HG03280 (cell line): ENCODE results near the gene SLC9A3.
A peak's percentile ranks its signal among the peaks of the same experiment; 100 is the strongest.

Experiments
- ATAC-seq: cut with Tn5 transposase; IDR thresholded peaks from one replicate; pipeline ENCODE4 v1.9.1; 2021; ENCODE audit warnings: mild to moderate bottlenecking, moderate library complexity; ENCODE audit not compliant: unreplicated experiment

Gene SLC9A3

DNA sequence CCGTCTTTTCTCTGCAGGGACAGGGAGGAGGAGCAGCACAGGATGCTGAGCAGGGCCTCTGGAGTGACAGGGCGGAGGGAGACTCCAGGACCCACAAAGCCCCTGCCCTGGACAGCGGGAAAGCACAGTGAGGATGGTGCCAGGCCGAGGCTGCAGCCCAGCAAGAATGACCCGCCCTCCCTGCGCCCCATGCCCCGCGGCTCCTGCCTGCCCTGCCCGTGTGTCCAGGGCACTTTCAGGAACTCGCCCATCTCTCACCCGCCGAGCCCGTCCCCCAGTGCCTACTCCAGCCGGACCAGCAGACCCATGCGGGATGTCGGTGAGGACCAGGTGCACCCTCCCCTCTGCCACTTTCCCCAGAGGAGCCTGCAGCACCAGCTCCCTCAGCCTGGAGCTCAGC lies 90.4 kb downstream of the SLC9A3 start:
- ATAC-seq = no peak

DNA sequence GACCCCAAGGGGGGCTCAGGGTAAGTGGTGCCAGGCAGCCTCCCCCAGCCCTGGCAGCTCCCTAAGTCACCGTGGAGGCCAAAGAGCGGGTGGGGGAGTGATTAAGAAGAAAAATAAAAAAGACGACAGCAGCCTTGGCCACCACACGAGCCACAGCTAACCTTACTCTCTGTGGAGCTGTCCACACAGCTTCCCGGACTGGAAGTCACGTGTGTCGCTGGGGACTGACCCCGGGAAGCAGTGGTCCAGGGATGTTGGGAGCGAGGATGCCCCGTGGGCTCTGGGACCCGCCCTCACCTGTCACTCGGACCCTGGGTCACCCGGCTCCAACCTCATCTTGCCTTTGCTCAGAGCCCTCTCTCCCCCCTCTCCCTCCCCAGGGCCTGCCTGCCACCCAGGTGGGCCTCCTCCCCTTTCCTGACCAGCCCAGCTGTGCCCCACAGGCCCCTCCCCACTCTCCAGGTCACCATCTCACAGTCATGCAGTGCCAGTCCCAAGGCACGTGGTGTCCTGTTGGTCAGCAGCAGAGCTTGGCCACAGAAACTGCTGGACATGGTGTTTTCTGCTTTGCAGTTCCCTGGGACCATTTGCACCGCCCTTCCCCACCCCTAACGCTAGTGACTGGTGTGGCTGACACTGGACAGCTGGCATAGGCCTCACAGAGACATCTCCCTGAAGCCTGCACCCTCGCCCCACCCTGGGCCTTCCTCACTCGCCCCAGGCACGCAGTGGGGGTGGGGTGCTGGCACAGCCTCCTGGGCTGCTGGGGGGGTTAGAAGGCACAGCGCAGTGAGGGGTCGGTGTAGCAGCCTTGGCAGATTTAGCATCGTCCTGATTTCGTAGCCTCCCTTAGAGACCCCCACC lies 91.1 kb downstream of the SLC9A3 start:
- no peak for ATAC-seq

DNA sequence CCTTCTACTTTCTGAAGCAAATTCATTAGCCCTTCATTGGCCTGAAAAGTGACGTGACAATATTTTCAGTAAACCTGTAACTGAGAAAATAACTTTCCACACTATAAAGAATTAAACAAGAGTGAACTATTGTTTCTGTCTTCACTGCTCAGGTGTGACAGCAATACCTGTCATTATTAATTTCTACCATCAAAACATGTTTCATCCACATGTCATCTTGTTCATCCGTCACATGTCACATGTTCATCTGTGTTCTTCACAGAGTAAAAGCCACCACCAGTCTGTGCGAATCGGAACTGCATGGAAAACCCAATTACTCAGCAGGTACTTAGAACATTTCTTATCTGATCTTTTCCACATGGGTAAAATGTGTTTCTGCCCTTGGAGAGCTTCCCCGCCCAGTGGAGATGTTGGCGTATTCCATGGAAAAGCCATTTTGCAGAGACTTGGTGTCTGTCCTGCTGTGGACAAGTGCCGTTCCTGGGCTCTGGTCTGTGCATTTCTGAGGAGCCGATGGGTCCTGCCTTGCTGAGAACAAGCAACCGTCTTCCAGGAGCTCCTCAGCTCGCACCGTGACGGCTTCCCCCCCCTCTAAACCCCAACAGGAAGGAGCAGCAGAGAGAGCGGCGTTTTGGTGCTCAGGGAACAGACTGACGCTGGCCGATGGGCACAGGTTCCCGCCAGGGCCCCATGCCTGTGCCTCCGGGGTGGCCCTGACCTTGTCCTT lies 91.9 kb downstream of the SLC9A3 start:
- ATAC-seq = no peak

DNA sequence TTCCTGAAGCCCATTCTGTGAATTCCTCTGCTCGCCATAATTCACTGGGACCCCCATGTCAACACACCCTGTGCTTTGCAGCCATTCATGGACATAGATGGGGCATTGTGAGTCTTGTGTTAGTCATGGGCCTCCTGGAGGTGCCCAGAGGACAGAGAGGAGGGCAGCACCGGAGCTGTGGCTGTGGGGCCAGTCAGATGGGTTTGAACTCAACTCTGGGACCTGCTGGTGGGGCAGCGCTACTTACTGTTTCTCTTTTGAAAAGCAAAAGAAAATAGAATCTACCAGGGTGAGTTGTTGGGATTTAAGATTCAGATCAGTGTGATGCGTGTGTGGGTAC lies 92.6 kb downstream of the SLC9A3 start:
- no peak for ATAC-seq

DNA sequence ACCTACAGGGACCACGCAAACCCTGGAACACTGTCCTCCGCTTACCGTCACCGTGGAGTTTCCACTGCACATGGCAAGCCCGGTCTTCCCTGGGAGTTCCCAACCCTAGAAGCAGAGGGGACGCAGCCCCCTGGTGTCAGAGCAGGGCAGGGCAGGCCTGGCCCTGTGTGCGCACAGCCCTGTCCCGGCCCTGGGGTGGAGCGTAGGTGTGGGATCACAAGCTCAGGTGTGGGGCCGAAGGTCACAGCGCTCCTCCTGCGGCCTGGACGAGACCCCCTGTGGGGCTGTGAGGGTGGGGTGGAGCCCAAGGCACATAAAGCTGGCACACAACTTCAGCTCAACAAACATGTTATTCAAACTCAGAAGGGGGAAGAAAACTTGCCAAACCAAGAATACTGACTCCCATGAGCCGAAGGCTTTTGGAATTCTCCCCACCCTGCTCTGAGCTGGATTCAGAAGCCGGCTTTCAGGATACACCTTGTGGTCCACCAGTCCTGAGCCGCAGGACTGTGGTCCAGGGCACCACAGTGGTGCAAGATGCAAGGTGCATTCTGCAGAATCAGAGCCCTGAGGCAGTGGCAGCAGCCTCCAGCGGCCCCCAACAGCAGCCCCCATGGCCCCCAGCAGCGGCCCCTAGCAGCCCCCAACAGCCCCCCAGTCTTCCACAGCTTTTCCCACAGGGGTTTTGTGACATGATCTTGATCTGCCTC lies 93.1 kb downstream of the SLC9A3 start:
- peak; percentile 81 for ATAC-seq

DNA sequence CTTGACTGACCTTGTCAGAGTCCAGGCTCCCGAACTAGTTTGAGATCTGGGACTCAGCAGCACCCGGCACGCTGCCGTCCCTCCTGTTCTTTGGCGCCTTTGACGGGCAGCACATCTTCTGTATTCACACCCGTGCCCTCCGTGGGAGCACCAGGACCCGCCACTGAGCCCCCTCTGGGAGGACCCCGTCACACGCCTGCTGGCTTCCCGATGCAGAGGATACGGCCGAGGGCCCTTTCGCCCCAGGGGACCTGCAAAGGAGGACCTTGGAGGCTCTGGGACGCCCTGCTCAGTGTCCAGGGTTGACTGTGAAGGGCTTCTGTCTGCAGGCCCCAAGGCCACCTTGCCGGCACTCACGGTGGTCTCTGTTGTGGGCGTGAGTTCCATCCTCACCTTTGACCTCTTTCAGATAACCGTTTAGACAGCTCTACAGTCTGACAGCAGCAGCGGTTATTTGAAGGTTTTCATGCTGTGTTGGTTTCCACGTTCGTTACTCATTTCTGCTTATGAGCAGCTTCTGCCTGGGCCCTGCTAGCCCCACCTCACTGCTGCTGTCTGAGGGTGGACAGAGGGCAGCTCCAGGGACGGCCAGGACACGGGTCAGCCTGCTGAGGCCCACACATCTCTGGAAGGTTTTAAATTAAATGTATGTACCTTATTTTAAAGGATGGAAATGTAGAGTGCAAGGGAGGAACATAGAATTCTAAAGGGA lies 93.9 kb downstream of the SLC9A3 start:
- ATAC-seq = peak; percentile 7

DNA sequence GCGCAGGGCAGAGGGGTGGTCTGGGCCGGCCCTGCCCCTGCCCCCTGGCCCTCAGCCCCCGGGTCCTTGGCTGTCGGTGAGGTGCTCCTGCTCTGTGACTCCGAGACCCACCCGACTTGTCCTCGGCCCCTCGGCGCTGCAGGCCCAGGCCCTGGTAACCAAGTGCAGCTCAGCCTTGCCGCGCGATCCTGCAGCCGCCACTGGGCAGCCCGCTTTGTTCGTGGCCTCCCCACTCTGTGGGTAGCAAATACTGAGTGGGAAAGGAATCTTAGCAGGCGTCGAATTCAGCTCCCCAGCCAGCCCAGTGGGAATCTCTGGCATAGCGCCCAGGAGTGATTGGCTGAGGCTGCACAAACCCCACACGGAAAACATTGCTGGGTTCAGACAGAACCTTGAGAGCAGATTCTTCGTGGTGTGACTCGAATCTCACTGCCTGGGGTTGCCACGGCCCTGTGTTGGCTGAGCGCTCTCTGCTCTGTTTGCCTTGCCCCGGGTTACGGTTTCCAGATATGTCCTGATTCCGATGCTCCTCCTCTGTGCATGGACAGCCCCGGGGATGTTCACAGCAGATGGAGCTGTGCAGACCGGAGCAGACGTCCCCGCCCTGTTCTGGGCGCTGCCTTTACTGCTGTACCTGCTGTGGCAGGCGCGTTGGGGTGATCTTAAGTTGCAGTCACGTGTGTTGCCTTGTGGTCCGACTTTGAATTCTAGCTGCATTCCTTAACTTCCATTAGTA lies 94.6 kb downstream of the SLC9A3 start:
- ATAC-seq = no peak

DNA sequence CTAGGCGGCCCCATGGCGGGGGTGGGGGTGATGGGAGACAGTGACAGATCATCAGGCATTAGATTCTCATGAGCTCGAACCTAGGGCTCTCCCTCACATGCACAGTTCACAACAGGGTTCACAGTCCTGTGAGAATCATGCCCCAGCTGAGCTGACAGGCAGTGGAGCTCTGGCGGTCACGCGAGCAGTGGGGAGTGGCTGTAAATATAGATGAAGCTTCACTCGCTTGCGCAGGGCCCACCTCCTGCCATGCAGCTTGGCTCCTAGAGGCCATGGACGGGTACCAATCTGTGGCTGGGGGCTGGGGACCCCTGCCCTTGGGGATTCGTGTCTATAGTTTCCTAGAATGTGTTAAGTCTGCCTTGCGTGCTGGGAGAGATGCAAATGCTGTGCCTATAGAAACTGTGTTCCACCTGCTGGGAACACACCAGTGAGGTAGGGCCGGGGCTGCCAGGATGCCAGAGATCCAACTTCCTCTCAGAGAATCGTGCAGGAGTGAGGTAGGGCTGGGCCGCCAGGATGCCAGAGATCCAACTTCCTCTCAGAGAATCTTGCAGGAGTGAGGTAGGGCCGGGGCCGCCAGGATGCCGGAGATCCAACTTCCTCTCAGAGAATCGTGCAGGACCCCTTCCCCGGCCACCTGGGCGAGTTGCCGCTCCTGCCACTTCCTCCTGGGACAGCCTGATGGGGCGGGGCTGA lies 95.3 kb downstream of the SLC9A3 start:
- ATAC-seq = no peak

DNA sequence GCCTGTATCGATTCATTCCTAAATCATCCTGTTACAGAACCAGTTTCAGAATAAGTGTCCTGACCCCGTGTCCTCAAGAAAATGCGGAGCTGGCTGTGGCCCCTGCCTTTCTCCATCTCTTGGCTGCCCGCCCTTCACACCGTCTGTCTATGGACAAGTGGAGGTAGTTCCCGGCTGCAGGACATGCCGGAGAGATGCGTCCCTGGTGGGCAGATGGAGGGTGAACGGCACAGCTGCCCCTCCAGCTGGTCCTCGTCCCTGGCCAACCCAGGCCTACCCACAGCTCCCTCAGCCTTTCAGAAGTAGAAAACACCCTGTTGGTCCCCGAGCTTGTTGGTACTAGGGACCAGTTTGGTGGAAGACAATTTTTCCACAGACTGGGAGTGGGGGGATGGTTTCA lies 96.0 kb downstream of the SLC9A3 start:
- ATAC-seq = no peak

DNA sequence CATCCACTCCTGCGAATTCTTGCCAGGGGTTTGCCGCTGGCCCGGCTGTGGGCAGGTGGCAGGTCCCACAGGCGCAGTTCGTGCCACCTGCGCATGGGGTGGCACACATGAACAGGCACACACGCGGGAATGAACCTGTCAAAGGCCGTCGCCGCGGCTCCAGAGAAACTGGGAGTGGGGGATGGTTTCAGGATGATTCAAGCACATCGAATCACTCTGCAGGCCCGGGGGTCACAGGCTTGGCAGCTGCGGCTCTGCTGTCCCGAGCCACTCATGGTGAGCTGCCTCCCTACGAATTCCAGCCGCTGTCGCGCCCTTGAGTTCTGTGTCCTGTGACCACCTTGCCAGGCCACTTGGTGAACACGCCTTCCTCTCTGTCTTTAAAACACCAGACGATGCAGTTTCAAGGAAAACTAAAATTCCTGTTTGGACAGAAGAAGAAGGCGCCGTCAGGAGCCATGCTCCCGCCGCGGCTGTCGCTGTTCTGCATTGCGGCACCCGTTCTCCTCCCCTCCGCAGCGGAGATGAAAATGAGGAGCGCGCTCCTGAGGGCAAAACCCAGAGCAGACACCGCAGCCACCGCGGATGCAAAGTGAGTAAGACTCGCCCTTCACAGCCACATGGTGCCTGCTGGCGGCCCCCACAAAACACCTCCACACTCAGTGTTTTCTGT lies 96.7 kb downstream of the SLC9A3 start:
- no peak for ATAC-seq

DNA sequence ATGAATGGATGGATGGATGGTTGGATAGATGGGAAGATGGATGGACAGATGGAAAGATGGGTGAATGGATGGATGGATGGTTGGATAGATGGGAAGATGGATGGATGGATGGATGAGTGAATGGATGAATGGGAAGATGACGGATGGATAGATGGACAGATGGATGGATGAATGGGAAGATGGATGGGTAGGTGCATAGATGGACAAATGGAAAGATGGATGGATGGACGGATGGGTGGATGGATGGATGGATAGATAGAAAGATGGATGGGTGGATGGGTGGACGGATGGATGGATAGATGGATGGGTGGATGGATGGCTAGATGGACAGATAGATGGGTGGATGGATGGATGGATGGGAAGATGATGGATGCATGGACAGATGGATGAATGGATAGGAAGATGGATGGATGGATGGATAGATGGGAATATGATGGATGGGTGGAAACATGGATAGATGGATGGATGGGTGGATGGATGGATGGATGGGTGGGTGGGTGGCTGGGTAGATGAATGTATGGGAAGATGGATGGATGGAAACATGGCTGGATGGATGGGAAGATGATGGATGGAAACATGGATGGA lies 97.8 kb downstream of the SLC9A3 start:
- no peak for ATAC-seq

DNA sequence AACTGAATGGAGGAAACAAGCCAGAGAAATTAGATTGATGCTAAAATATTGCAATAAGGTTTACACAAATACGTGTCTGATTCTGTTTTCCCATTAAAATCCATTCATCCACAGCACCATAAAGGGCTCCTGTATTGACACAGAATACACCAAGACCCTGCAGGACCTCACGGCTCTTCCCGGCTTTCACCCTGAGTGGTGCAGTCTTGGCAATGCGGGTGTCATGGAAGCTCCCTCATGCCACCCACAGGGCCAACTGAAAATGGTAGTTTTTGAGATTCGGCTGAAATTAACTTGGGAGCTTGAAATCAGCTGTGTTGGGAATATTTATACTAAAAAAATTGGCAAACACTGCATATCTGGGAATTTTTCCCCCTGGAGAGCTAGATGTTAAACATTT lies 98.5 kb downstream of the SLC9A3 start:
- ATAC-seq = no peak

DNA sequence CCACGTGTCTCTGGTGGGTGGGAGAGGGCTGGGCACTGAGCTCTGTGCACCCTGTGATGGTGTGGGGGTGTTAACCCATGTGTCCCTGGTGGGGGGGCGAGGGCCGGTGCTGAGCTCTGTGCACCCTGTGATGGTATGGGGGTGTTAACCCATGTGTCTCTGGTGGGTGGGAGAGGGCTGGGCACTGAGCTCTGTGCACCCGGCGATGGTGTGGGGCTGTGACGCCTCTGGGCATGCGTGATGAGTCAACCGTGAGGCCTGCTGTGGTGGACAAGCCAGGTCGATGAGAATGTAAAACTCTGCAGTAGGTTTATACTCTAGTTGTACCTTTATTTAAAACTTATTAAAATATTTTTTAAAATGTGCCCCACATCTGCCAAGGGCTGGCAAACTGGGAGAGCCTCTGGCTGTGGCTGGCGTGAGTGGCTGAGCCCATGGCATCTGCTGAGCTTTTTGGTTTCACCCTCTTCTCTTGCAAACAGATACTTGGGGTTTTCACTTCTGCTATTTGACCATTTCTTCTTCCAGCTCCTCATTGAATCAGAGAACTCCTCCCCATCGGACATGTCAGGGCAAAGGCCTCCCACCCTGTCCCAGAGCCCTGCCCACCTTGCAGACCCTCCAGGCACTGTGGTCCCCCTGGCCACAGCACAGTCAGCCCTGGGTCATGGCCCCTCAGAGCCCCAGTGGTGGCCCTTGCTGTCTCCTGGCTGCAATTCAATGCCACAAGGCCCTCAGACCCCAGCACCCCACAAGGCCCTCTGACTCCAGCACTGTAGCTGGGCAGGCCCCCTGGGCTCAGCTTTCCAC lies 99.7 kb downstream of the SLC9A3 start:
- peak; percentile 92 for ATAC-seq

DNA sequence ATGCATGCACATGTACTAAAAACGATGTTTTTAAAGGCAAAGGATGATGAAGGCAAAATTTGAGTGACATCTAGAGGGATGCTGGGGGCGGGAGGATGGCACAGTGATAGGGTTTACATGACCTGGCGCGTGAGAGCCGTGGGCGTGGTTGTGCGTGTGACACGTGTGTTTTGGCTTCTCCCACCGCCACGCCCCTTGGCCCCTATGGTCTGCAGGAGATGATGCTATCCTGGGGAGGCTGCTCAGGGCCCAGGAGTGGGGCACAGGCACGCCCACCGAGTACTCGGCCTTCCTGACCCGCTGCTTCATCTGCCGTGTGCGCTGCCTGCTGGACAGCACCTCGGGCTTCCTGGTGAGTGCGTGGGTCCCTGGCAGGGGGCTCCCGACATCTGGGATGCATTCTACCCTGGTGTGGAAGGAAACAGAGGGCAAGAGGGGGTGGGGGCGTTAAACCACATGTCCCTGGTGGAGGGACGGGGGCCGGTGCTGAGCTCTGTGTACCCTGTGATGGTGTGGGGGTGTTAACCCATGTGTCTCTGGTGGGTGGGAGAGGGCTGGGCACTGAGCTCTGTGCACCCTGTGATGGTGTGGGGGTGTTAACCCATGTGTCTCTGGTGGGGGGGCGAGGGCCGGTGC lies 100.5 kb downstream of the SLC9A3 start:
- ATAC-seq = no peak

DNA sequence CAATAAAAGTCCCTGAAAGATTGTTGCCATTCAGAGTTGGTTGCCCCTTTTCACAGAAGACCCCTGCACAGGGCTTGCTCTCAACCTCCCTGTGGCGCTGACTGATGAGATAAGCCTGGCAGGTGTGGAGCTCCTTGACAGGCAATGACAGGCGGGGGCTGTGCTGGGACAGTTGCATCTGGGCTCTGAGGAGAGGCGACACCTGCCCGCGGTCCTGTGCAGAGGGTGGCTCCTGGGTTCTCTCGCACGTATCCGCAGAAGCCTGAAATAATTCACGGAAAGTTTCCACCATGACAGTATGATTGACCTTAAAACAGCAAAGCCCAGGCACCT lies 101.0 kb downstream of the SLC9A3 start:
- no peak for ATAC-seq

DNA sequence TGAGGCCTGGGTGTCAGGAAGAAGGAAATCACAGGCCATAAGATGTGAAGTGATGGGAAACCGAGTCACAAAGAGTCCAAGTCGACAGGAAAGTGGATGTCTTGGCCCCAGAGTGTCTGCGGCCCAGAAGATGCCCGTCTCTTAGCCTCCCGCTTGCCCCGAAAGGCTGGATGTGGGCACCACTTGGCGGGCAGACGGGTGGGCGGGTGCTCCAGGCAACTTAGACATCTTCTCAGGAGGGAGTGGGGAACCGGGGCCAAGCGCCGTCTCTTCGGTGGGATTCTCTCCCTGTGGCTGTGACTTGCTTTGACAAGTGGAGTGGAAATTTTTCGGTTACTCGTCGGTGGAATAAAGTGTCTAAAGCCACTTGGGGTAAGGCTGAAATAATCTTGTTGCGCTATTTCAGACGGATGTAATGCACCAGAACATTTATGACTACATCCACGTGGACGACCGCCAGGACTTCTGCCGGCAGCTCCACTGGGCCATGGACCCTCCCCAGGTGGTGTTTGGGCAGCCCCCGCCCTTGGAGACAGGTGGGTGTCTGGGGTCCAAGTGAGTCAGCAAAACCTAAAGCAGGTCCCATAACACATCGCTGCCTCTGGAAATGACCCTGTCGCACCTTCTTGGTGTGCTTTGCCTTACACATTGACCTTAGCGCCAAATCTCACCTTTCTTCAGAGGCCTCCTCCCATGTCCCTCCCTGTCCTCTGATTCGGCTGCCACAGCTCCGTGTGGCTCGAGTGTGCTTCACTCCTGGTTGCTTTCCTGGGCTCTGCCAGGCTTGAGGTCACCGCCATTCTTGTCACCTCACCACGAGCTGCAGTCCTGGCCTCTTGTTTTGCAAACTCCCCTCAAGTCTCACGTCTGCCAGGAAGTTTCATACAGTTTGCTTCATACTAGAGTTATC lies 101.7 kb downstream of the SLC9A3 start:
- ATAC-seq = no peak

DNA sequence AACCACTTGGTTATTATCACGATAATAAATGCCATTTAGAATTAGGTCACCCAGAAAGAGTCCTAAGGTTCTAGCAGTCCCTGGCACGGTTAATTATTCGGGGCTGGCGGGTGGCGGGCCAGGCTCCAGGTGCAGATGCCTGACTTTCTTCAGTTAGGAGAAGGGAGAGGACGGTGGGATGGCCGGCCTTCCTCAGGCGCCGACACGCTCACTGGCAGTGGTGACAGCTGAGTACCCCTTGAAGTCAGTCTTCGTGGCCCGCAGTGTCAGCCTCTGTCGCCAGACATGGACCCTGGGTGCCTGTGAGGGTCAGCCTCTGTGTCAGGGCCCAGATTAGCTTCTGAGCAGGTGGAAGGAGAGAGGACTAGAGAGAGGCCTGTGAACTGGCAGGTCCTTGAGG lies 102.3 kb downstream of the SLC9A3 start:
- ATAC-seq = no peak
